Endodermal cell (in vitro differentiated cells): ENCODE data around the gene CLIC5. TPM values are rescaled to one million over a fixed set of nuclear protein-coding genes. Genes with fewer than 3 reads are reported as not detected.

Experiments
- DNase-seq: peaks from one replicate; pipeline ENCODE4 v3.0.0-alpha.2; 2017
- H3K27ac ChIP-seq: 2 replicates; pipeline ENCODE4 v1.5.1; 2013; ENCODE audit warnings: mild to moderate bottlenecking, low read depth, low read length, moderate library complexity
- H3K27me3 ChIP-seq: 2 replicates; pipeline ENCODE4 v1.6.1; 2013; ENCODE audit warnings: mild to moderate bottlenecking, low read length, moderate library complexity; ENCODE audit not compliant: insufficient read depth, control insufficient read depth, poor library complexity, severe bottlenecking
- H3K36me3 ChIP-seq: 2 replicates; pipeline ENCODE4 v1.7.0; 2013; ENCODE audit warnings: mild to moderate bottlenecking, low read length, moderate library complexity; ENCODE audit not compliant: control insufficient read depth, insufficient read depth
- H3K4me1 ChIP-seq: one replicate; pipeline ENCODE4 v1.7.0; 2013; ENCODE audit warnings: low read length; ENCODE audit not compliant: control insufficient read depth, insufficient read depth
- H3K4me3 ChIP-seq: 2 replicates; pipeline ENCODE4 v1.5.1; 2013; ENCODE audit warnings: mild to moderate bottlenecking, low read length, moderate library complexity
- H3K9ac ChIP-seq: 2 replicates; pipeline ENCODE4 v1.6.1; 2013; ENCODE audit warnings: mild to moderate bottlenecking, low read length, moderate library complexity; ENCODE audit not compliant: poor library complexity, severe bottlenecking; ENCODE audit errors: extremely low read depth
- H3K9me3 ChIP-seq: 2 replicates; pipeline ENCODE4 v1.6.1; 2013; ENCODE audit warnings: mild to moderate bottlenecking, low read length, moderate library complexity; ENCODE audit not compliant: control insufficient read depth
- H3K27ac Mint-ChIP-seq: 2 replicates; pipeline ENCODE4 v1.8.0; 2020; ENCODE audit warnings: mixed read lengths
- H3K27me3 Mint-ChIP-seq: 2 replicates; pipeline ENCODE4 v1.8.0; 2021; ENCODE audit warnings: mild to moderate bottlenecking, mixed read lengths; ENCODE audit not compliant: insufficient read depth
- H3K36me3 Mint-ChIP-seq: 2 replicates; pipeline ENCODE4 v1.8.0; 2020; ENCODE audit warnings: low read depth, mixed read lengths
- H3K4me1 Mint-ChIP-seq: 2 replicates; pipeline ENCODE4 v1.8.0; 2020; ENCODE audit warnings: mixed read lengths
- H3K4me3 Mint-ChIP-seq: 2 replicates; pipeline ENCODE4 v1.8.0; 2020; ENCODE audit warnings: mild to moderate bottlenecking, moderate library complexity, mixed read lengths
- H3K9me3 Mint-ChIP-seq: 2 replicates; pipeline ENCODE4 v1.8.0; 2020; ENCODE audit warnings: mild to moderate bottlenecking, mixed read lengths
- CTCF ChIP-seq: fragments of 200-600 bp; sonication (generic); conservative IDR thresholded peaks from 2 replicates; pipeline ENCODE4 v1.5.0; 2021; ENCODE audit warnings: antibody characterized with exemption, mild to moderate bottlenecking
- WGBS, 2 experiments: methylation state at CpG; one replicate each; pipeline versions ENCODE4 v1.1.5 to v1.1.7; 2013; ENCODE audit warnings: missing lambda C conversion rate in 2 of 2, mixed read lengths in 1 of 2; ENCODE audit not compliant: insufficient coverage in 1 of 2, insufficient read length in 1 of 2; 5-methylcytosine and 5-hydroxymethylcytosine counted together
- total RNA-seq, 2 donors: library from RNA; stranded (reverse); fragmentation: NEBNext Ultra II Directional in 1 of 2; extraction: Animal tissue kit (Norgen Biotek cat#: 25700) in 1 of 2; gene quantifications; 2 replicates in 1 of 2; 3 replicates in 1 of 2; pipeline ENCODE4 v1.2.1, GENCODE V29; 2021

Gene CLIC5
- total RNA-seq, 2 donors from 2014 or later, result 0.11 TPM; not detected in 1

- no peak for TF ChIP-seq CTCF
- H3K27ac Mint-ChIP-seq, result no peak overlapping the region
- no peak overlapping the region for H3K4me3 Mint-ChIP-seq
- Histone ChIP-seq H3K27me3 (peaks cover 67% of the 10 kb centered on the region), H3K4me1 (no peaks in the 10 kb centered on the region), H3K9ac (no peak overlapping the region), H3K36me3 (no peaks in the 10 kb centered on the region), H3K27ac (no peak overlapping the region), H3K4me3 (no peak overlapping the region), H3K9me3 (no peaks in the 10 kb centered on the region)
- 92 to 93% methylated on average over 3 of the region's 3 CpGs for WGBS, 2 experiments
- peaks cover 51% of the 10 kb centered on the region for H3K27me3 Mint-ChIP-seq
- no peaks in the 10 kb centered on the region for H3K4me1 Mint-ChIP-seq
- no peaks in the 10 kb centered on the region for H3K36me3 Mint-ChIP-seq
- no peak for DNase-seq
- H3K9me3 Mint-ChIP-seq, result no peaks in the 10 kb centered on the region
Measured at GRCh38 chr6:45858691-45859090, 157.0 kb downstream of the CLIC5 start.

- no peaks in the 10 kb centered on the region for H3K9me3 ChIP-seq
- H3K27me3 Mint-ChIP-seq, result peaks cover 44% of the 10 kb centered on the region
- H3K9me3 Mint-ChIP-seq, result no peaks in the 10 kb centered on the region
- H3K4me3 Mint-ChIP-seq, result no peak overlapping the region
- H3K27ac Mint-ChIP-seq, result no peak overlapping the region
- no peak overlapping the region for H3K9ac ChIP-seq
- no peaks in the 10 kb centered on the region for H3K4me1 Mint-ChIP-seq
- no peak overlapping the region for H3K4me3 ChIP-seq
- no peaks in the 10 kb centered on the region for H3K4me1 ChIP-seq
- no peaks in the 10 kb centered on the region for H3K36me3 ChIP-seq
- no peaks in the 10 kb centered on the region for H3K36me3 Mint-ChIP-seq
- no peak for TF ChIP-seq CTCF
- H3K27ac ChIP-seq, result no peak overlapping the region
- peaks cover 58% of the 10 kb centered on the region for H3K27me3 ChIP-seq
- 97 to 100% methylated on average over 1 to 2 of the region's 2 CpGs for WGBS, 2 experiments
- no peak for DNase-seq
Measured at GRCh38 chr6:45857827-45858226, 157.8 kb downstream of the CLIC5 start.

- Mint-ChIP-seq H3K4me1 (no peaks in the 10 kb centered on the region), H3K27me3 (peaks cover 27% of the 10 kb centered on the region), H3K4me3 (no peak overlapping the region), H3K27ac (no peak overlapping the region), H3K9me3 (no peaks in the 10 kb centered on the region), H3K36me3 (no peaks in the 10 kb centered on the region)
- Histone ChIP-seq H3K9ac (no peak overlapping the region), H3K4me3 (no peak overlapping the region), H3K36me3 (no peaks in the 10 kb centered on the region), H3K9me3 (no peaks in the 10 kb centered on the region), H3K27ac (no peak overlapping the region), H3K4me1 (no peaks in the 10 kb centered on the region), H3K27me3 (peaks cover 38% of the 10 kb centered on the region)
- WGBS, 2 experiments, result 85 to 86% methylated on average over 1 to 2 of the region's 3 CpGs
- TF ChIP-seq CTCF, result no peak
- no peak for DNase-seq
Measured at GRCh38 chr6:45855642-45856394, 159.8 kb downstream of the CLIC5 start.
